ENCODE data around the gene SRPK1.
"Not testable (repeated sequence)": the region's sequence is repeated elsewhere in the genome, so short reads cannot be mapped to it uniquely, and the experiment has no call there.

Gene SRPK1

DNA sequence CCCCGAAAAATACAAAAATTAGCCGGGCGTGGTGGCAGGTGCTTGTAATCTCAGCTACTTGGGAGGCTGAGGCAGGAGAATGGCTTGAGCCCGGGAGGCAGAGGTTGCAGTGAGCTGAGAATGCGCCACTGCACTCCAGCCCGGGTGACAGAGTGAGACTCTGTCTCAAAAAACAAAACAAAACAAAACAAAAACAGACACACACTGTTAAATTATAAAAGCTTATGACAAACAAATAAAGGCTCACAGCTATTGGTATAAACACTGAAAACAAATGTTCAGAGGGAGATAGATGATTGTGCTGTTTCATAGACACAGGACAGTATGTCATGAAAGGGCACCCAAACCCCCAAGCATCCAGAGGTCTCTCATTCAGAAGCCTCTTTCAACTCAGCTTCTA lies 4.0 kb downstream of the SRPK1 start:
- peaks cover 19% of the 10 kb centered on the region for H3K36me3 ChIP-seq (ENCODE audit: control insufficient read depth, insufficient read depth, low read length)
- 92 to 93% methylated on average over 6 of the region's 6 CpGs for WGBS, 2 experiments
- not testable (repeated sequence) for H3K4me3 ChIP-seq (ENCODE audit: insufficient read depth, low read depth, low read length); H3K9me3 ChIP-seq (ENCODE audit: control insufficient read depth, low read length); H3K27me3 ChIP-seq (ENCODE audit: control insufficient read depth, insufficient read depth, low read length, poor library complexity, severe bottlenecking); H3K27ac ChIP-seq (ENCODE audit: insufficient read depth, low read depth, low read length, poor library complexity, severe bottlenecking); H3K4me1 ChIP-seq (ENCODE audit: control insufficient read depth, insufficient read depth, low read length)

GRCh38 chr6:35916056-35916455 lies 4.8 kb downstream of the SRPK1 start:
- 92 to 98% methylated on average over 2 of the region's 3 CpGs for WGBS, 2 experiments

DNA sequence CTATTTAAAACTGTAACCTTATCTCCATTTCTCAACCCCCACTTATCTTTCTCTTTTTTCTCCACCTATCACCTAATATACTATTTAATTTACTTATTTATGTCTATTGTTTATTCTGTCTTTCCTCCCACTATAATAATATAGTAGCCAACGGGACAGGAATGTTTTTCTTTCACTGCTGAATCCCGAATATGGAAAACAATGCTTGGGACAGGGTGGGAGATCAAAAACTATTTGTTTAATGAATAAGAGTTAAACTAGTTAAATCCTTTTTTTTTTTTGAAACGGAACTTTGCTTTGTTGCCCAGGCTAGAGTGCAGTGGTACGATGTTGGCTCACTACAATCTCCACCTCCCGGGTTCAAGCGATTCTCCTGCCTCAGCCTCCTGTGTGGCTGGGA lies 6.4 kb downstream of the SRPK1 start:
- H3K9me3 ChIP-seq (ENCODE audit: control insufficient read depth, low read length): no peaks in the 10 kb centered on the region
- H3K4me1 ChIP-seq (ENCODE audit: control insufficient read depth, insufficient read depth, low read length): peaks cover 3% of the 10 kb centered on the region
- H3K27me3 ChIP-seq (ENCODE audit: control insufficient read depth, insufficient read depth, low read length, poor library complexity, severe bottlenecking): no peaks in the 10 kb centered on the region
- peaks cover 43% of the 10 kb centered on the region for H3K36me3 ChIP-seq (ENCODE audit: control insufficient read depth, insufficient read depth, low read length)
- WGBS, 2 experiments: 95 to 98% methylated on average over 6 of the region's 6 CpGs
- no peak overlapping the region for H3K27ac ChIP-seq (ENCODE audit: insufficient read depth, low read depth, low read length, poor library complexity, severe bottlenecking)
- H3K4me3 ChIP-seq (ENCODE audit: insufficient read depth, low read depth, low read length): no peak overlapping the region

More at GRCh38 chr6:35916056-35916455, 4.8 kb downstream of the SRPK1 start:
- Histone ChIP-seq H3K36me3 (ENCODE audit: control insufficient read depth, insufficient read depth, low read length) (peaks cover 27% of the 10 kb centered on the region), H3K27me3 (ENCODE audit: control insufficient read depth, insufficient read depth, low read length, poor library complexity, severe bottlenecking) (no peaks in the 10 kb centered on the region), H3K4me3 (ENCODE audit: insufficient read depth, low read depth, low read length) (no peak overlapping the region), H3K27ac (ENCODE audit: insufficient read depth, low read depth, low read length, poor library complexity, severe bottlenecking) (no peak overlapping the region), H3K9me3 (ENCODE audit: control insufficient read depth, low read length) (no peaks in the 10 kb centered on the region), H3K4me1 (ENCODE audit: control insufficient read depth, insufficient read depth, low read length) (peaks cover 3% of the 10 kb centered on the region)

DNA sequence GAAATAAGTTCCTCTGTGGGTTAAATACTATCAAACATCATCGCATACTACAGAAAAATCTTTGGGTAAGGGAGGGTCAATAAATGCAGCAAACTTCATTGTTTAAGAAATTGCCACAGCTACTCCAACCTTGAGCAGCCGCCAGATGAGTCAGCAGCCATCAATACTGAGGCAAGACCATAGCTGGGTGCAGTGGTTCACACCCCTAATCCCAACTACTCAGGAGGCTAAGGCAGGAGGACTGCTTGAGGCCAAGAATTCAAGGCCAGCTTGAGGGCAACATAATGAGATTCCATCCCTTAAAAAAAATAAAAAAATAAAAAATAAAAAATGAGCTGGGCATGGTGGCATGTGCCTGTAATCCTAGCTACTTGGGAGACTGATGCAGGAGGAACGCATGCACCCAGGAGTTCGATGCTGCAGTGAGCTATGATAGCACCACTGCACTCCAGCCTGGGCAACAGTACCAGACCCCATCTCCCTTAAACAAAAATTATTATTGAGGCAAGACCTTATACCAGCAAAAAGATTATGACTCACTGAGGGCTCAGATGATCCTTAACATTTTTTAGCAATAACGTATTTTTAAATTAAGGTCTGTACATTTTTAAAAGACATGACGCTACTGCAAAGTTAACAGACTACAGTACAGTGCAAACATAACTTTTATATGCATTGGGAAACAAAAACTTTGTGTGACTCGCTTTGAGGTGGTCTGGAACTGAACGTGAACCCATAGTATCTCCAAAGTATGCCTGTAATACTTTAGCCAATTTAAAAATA lies 8.8 kb downstream of the SRPK1 start:
- H3K27me3 ChIP-seq (ENCODE audit: control insufficient read depth, insufficient read depth, low read length, poor library complexity, severe bottlenecking): no peaks in the 10 kb centered on the region
- H3K36me3 ChIP-seq (ENCODE audit: control insufficient read depth, insufficient read depth, low read length): peaks cover 54% of the 10 kb centered on the region
- H3K4me3 ChIP-seq (ENCODE audit: insufficient read depth, low read depth, low read length): no peak overlapping the region
- H3K4me1 ChIP-seq (ENCODE audit: control insufficient read depth, insufficient read depth, low read length): no peaks in the 10 kb centered on the region
- no peak overlapping the region for H3K27ac ChIP-seq (ENCODE audit: insufficient read depth, low read depth, low read length, poor library complexity, severe bottlenecking)
- WGBS, 2 experiments: 96 to 99% methylated on average over 8 of the region's 8 CpGs
- peaks cover 4% of the 10 kb centered on the region for H3K9me3 ChIP-seq (ENCODE audit: control insufficient read depth, low read length)

DNA sequence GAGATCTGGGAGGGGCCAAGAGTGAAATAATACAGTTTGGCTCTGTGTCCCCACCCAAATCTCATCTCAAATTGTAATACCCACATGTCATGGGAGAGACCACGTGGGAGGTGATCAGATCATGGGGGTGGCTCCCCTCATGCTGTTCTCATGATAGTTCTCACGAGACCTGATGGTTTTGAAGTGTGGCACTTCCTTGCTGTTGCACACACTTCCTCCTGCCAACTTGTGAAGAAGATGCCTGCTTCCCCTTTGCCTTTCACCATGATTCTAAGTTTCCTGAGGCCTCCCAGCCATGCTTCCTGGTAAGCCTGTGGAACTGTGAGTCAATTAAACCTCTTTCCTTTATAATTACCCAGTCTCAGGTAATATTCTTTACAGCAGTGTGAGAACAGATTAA lies 11.3 kb downstream of the SRPK1 start:
- not testable (repeated sequence) for H3K27ac ChIP-seq (ENCODE audit: insufficient read depth, low read depth, low read length, poor library complexity, severe bottlenecking); H3K9me3 ChIP-seq (ENCODE audit: control insufficient read depth, low read length); H3K4me1 ChIP-seq (ENCODE audit: control insufficient read depth, insufficient read depth, low read length); H3K4me3 ChIP-seq (ENCODE audit: insufficient read depth, low read depth, low read length); H3K27me3 ChIP-seq (ENCODE audit: control insufficient read depth, insufficient read depth, low read length, poor library complexity, severe bottlenecking)
- peaks cover 47% of the 10 kb centered on the region for H3K36me3 ChIP-seq (ENCODE audit: control insufficient read depth, insufficient read depth, low read length)
- 83 to 96% methylated on average over 2 of the region's 2 CpGs for WGBS, 2 experiments

- H3K9me3 ChIP-seq (ENCODE audit: control insufficient read depth, low read length); H3K4me1 ChIP-seq (ENCODE audit: control insufficient read depth, insufficient read depth, low read length); H3K27ac ChIP-seq (ENCODE audit: insufficient read depth, low read depth, low read length, poor library complexity, severe bottlenecking); H3K27me3 ChIP-seq (ENCODE audit: control insufficient read depth, insufficient read depth, low read length, poor library complexity, severe bottlenecking); H3K4me3 ChIP-seq (ENCODE audit: insufficient read depth, low read depth, low read length): not testable (repeated sequence)
- WGBS, 2 experiments: 94% methylated on average over 5 of the region's 5 CpGs
- peaks cover 47% of the 10 kb centered on the region for H3K36me3 ChIP-seq (ENCODE audit: control insufficient read depth, insufficient read depth, low read length)
Measured at GRCh38 chr6:35908753-35909401, 12.0 kb downstream of the SRPK1 start.

DNA sequence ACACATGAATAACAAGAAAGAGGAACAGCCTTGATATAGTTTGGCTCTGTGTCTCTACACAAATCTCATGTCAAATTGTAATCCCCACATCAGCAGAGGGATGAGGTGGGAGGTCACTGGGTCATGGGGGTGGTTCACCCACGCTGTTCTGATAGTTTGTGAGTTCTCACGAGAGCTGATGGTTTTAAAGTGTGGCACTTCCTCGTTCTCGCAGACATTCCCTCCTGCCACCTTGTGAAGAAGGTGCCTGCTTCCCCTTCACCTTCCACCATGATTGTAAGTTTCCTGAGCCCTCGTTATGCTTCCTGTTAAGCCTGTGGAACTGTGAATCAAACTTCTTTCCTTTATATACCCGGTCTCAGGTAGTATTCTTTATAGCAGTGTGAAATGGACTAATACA lies 13.1 kb downstream of the SRPK1 start:
- Histone ChIP-seq H3K4me3 (ENCODE audit: insufficient read depth, low read depth, low read length) (no peak overlapping the region), H3K9me3 (ENCODE audit: control insufficient read depth, low read length) (peaks cover 4% of the 10 kb centered on the region), H3K36me3 (ENCODE audit: control insufficient read depth, insufficient read depth, low read length) (peaks cover 44% of the 10 kb centered on the region), H3K27ac (ENCODE audit: insufficient read depth, low read depth, low read length, poor library complexity, severe bottlenecking) (no peak overlapping the region), H3K4me1 (ENCODE audit: control insufficient read depth, insufficient read depth, low read length) (no peaks in the 10 kb centered on the region), H3K27me3 (ENCODE audit: control insufficient read depth, insufficient read depth, low read length, poor library complexity, severe bottlenecking) (no peaks in the 10 kb centered on the region)
- 90 to 93% methylated on average over 6 of the region's 6 CpGs for WGBS, 2 experiments

DNA sequence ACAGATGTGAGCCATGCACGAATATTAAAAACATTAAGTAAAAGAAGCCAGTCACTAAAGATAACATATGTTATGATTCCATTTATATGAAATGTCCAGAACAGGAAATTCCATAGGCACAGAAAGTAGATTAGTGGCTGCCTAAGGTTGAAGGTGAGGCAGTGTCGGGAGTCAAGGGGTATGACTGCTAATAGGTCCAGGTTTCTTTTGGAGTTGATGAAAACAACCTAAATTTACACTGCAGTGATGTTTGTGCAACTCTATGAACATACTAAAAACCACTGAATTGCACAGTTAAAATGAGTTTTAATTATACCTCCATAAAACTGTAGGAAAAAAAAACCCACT lies 14.4 kb downstream of the SRPK1 start:
- Histone ChIP-seq H3K9me3 (ENCODE audit: control insufficient read depth, low read length) (peaks cover 4% of the 10 kb centered on the region), H3K36me3 (ENCODE audit: control insufficient read depth, insufficient read depth, low read length) (peaks cover 31% of the 10 kb centered on the region), H3K27ac (ENCODE audit: insufficient read depth, low read depth, low read length, poor library complexity, severe bottlenecking) (no peak overlapping the region), H3K27me3 (ENCODE audit: control insufficient read depth, insufficient read depth, low read length, poor library complexity, severe bottlenecking) (no peaks in the 10 kb centered on the region), H3K4me3 (ENCODE audit: insufficient read depth, low read depth, low read length) (no peak overlapping the region), H3K4me1 (ENCODE audit: control insufficient read depth, insufficient read depth, low read length) (no peaks in the 10 kb centered on the region)
- WGBS, 2 experiments: 97 to 100% methylated on average over 2 of the region's 2 CpGs

GRCh38 chr6:35905841-35906498 lies 14.9 kb downstream of the SRPK1 start:
- H3K27me3 ChIP-seq (ENCODE audit: control insufficient read depth, insufficient read depth, low read length, poor library complexity, severe bottlenecking): no peaks in the 10 kb centered on the region
- peaks cover 26% of the 10 kb centered on the region for H3K36me3 ChIP-seq (ENCODE audit: control insufficient read depth, insufficient read depth, low read length)
- WGBS, 2 experiments: 86 to 88% methylated on average over 8 of the region's 8 CpGs
- H3K9me3 ChIP-seq (ENCODE audit: control insufficient read depth, low read length): peaks cover 4% of the 10 kb centered on the region
- H3K4me3 ChIP-seq (ENCODE audit: insufficient read depth, low read depth, low read length): no peak overlapping the region
- H3K4me1 ChIP-seq (ENCODE audit: control insufficient read depth, insufficient read depth, low read length): no peaks in the 10 kb centered on the region
- H3K27ac ChIP-seq (ENCODE audit: insufficient read depth, low read depth, low read length, poor library complexity, severe bottlenecking): no peak overlapping the region

DNA sequence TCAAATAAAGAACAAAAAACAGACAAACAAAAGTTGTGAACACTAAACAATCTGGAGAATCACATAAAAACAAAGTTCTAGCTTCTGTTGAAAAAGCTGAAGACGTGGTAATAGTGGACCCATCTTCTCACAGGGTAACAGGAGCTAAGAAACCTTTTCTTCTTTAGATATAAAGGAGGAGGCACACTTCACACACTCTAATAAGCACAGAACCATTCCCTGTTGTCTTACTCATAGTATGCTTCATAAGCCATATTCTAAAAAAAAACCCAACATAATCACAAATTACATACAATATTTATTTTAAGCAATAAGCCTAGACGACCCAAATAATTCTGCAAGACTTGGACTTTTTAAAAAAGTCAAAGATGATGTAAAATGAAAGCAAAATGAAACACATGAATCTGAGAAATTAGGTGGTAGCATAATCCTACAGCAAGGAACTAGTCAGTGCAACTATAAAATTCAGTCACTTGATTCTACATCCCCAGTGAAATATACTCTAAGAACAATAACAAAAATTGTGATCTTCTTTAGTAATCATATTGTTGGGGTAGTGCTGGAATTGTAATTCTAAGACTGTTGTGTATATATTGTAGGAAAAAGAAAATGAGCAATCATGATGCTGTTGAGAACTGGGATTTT lies 15.6 kb downstream of the SRPK1 start:
- Histone ChIP-seq H3K4me1 (ENCODE audit: control insufficient read depth, insufficient read depth, low read length) (no peaks in the 10 kb centered on the region), H3K27me3 (ENCODE audit: control insufficient read depth, insufficient read depth, low read length, poor library complexity, severe bottlenecking) (no peaks in the 10 kb centered on the region), H3K27ac (ENCODE audit: insufficient read depth, low read depth, low read length, poor library complexity, severe bottlenecking) (no peak overlapping the region), H3K9me3 (ENCODE audit: control insufficient read depth, low read length) (peaks cover 4% of the 10 kb centered on the region), H3K4me3 (ENCODE audit: insufficient read depth, low read depth, low read length) (no peak overlapping the region), H3K36me3 (ENCODE audit: control insufficient read depth, insufficient read depth, low read length) (peaks cover 22% of the 10 kb centered on the region)
- 97 to 100% methylated on average over 1 to 2 of the region's 2 CpGs for WGBS, 2 experiments
